SKM-1 treated with dmso at 0.1 percent for 144 hours (cell line): ENCODE results near the gene BTRC.

Source experiments
- DNase-seq: peaks from one replicate; lab custom pipeline; 2025; ENCODE audit not compliant: unreplicated experiment; lab: John Stamatoyannopoulos, UW

Gene BTRC

DNA sequence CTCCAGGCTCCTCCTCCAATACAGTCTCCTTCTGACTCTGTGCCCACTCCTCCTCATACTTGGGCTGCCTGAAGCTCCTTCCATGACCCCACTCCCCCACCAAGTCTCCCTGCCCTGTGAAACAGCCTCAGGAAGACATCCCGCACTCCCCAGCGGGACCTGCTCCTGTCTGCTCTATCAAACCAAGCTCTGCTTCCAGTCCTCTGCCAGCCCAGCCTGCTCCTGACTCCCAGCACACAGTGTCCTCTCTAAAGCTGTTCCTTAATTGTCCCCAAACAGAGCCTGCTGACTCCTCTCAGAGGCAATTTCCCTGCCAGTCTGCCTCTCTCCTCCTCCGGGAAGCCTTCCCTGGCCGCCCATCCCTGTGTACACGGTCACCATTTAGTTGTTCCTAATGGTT, 224.2 kb downstream of the BTRC start:
- no peak for DNase-seq

DNA sequence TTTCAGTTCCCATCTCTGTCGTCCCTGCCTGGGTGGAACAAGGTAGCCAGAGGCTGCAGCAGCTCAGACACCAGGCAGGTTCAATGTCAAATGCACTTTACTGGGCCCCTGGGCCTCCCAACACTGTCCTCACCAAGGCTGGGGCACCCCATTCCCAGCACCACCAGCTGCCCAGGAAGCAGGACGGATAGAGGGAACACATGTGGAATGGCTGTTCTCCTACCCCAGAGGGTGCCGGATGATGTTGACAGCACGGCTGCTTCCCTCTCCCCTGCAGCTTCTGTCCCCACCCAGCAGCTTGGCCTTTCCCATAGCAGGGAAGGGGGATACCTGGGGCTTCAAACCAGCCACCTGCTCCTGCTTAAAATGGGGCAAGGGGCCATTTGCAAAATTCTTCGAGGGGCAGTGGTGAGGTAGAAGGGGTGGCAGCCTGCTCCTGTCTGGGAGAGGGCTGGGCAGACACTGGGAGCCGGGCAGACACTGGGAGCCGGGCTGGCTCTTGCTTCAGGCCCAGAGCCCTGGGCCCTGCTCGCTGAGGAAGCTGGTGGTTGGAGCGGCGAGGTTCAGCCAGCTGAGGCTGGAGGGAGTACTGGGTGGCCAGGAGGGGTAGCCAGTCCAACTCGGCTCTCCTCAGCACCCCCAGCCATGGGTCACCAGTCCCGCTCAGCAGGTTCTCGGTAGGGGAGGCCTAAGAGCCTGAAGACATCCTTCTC, 225.0 kb downstream of the BTRC start:
- DNase-seq, result no peak

GRCh38 chr10:101579516-101579870, 225.5 kb downstream of the BTRC start:
- no peak for DNase-seq

DNA sequence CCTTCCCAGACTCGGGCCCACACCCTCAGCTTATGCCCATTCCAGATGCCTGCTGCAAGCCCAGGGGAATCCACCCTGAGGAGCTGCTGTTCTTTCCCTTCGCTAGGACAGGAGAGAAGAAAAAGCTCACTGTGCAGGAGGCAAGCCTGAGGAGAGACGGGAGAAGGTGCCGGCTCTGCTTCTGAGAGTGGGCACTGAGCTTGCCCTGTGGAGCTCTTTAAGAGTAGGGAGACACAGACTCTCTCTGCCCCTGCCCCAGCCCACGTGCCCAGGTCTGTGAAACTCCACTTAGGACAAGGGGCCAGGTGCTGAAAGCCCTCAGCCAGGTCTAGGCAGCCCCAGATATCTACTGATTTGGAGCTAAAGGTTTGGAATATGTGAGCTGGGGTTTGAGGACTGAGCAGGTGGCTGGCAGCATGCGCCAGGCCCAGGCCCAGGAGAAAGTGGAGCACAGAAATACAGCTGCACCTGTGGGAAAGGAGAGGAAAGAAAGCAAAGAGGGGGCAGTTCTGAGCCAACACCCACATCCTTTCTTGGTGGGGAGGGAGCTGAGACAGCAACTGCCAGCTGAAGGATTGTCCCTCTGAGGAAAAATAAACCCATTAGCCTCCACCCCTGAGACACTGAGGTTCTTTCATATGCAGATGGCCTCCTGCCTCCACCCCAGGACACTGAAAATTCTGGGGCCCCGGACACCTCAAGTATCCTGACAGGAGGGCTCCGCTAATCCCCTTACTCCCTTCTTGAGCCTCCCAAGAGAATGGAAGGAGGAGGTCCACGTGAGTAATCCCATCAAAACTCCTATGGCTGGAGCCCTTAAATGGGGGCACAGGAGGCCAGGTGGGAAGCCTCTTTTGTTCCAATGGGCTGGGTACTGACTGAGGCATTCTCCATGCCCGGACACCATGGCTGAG, 226.8 kb downstream of the BTRC start:
- no peak for DNase-seq

DNA sequence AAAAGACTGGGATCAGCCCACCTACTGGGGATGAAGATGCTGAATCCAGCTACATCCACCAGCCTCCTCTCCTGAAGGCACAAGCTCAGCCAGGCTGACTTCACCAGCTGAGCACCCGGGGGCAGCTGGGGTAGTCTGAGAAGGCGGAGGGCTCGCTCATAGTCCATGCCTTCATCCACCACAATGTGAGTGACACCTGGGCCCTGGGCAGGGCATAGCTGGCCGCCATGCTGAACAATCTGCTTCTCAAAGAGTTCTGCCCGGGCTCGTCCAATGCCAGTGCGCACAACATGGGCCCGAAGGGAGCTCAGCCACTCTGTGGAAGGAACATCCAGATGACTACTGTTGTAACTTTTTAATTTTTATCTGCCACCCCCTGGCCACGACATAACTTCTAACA, 231.9 kb downstream of the BTRC start:
- no peak for DNase-seq

- peak; percentile 69 for DNase-seq
Measured at GRCh38 chr10:101587725-101588653, 234.0 kb downstream of the BTRC start, which contains the start of the genes DPCD and POLL. TSS of gene DPCD (plus strand) at chr10:101588321. CDS start at chr10:101588337, 16 bp downstream. TSS of gene POLL (minus strand) at chr10:101588257. CDS start at chr10:101587360, 897 bp downstream.

- DNase-seq, result no peak
Measured at GRCh38 chr10:101588879-101589278, 234.9 kb downstream of the BTRC start.

DNA sequence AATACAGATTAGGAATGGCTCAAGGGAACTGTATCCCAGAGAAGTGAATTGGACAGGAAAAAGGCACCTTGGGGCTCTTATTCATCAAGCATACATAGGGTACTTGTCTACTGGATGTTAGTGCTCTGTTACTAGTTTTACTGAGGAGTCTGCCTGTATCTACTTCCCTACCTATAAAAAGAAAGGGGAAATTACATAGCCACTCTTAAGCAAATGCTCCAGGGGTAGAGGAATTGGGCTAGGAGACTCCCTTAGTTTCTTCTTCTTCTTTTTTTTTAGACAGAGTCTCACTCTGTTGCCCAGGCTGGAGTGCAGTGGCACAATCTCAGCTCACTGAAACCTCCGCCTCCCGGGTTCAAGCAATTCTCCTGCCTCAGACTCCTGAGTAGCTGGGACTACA, 239.4 kb downstream of the BTRC start:
- peak; percentile 85 for DNase-seq

GRCh38 chr10:101595591-101596433, 241.8 kb downstream of the BTRC start:
- no peak for DNase-seq

DNA sequence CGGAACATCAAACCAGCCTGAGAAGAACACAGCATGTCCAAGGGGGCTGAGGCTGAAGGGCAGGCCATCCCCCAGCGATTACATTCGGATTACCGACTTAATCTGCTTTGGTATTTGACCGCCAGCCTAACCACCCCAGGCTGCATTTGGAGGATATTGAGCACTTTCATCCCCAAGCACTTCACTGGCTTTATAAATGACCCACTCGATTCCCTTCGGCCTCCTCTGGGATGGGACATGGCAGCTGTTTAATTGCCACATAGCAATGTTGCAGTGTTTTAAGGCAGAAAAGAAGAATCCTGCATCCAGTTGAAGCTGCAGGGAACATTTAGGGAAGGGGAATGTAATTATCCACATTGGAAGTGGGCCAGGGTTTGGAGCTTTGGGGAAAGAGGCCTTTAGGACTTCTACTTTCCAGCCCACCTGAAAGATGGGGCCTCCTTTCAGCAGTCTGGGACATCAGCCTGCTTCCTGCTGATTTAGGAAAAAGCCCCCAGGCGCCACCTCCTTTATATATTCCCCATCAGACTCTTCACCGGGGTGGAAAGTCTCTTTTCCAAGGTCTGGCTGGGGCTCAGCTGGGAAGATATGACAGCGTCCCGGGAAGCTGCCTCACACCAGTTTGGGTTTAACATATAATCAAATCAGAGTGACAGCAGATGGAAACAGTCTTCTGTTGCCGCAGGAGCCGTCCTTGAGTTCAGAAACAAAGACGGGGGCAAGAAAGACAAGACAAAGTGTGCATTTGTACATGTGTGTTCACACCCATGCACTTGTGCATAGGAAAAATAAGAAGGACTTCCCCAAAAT, 243.3 kb downstream of the BTRC start:
- no peak for DNase-seq

- no peak for DNase-seq
Measured at GRCh38 chr10:101601541-101601940, 247.6 kb downstream of the BTRC start.

DNA sequence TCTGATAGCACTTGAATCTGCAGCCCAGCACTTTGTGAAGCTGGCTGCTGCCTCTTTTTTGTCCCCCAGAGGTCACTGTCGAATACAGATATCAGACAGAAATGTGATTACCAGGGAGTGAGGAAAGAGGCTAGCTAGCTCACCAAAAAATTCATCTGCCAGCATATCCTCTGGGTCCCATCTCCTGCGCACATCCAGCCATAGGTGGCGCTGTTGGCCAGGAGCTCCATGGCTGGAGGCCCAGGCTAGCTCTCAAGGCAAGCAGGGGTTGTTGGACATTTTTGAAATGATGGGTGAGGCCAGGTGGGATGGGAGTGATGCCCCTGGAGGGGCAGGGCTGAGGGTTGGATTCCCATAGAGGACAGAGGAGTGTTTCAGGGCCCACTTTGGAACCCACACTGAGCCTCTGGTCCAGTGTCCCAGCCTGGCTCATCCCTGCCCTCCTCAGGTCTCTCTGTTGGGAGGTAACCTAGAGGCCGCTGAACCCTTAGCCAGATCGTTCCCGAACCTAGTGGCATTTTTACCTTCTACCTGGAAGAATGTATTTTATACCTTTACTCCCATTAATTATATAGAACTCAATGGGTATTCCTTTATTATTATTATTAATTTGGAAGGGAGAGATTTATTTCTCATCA, 248.9 kb downstream of the BTRC start:
- DNase-seq, result peak; percentile 84
